AG10803 (cell line): Measurements from ENCODE around the gene CABLES2.

Source experiments
- DNase-seq: peaks from one replicate; pipeline ENCODE4 v3.0.0; 2010; ENCODE audit warnings: low read depth
- H3K4me3 ChIP-seq: 2 replicates; pipeline ENCODE4 v1.5.1; 2011; ENCODE audit warnings: mild to moderate bottlenecking, low read length, control low read depth
- TF ChIP-seq, protein P1 (sequence below): conservative IDR thresholded peaks from 2 replicates; pipeline ENCODE4 v1.5.1; 2011; ENCODE audit warnings: mild to moderate bottlenecking, low read length, control low read depth, inconsistent platforms

Gene CABLES2

DNA sequence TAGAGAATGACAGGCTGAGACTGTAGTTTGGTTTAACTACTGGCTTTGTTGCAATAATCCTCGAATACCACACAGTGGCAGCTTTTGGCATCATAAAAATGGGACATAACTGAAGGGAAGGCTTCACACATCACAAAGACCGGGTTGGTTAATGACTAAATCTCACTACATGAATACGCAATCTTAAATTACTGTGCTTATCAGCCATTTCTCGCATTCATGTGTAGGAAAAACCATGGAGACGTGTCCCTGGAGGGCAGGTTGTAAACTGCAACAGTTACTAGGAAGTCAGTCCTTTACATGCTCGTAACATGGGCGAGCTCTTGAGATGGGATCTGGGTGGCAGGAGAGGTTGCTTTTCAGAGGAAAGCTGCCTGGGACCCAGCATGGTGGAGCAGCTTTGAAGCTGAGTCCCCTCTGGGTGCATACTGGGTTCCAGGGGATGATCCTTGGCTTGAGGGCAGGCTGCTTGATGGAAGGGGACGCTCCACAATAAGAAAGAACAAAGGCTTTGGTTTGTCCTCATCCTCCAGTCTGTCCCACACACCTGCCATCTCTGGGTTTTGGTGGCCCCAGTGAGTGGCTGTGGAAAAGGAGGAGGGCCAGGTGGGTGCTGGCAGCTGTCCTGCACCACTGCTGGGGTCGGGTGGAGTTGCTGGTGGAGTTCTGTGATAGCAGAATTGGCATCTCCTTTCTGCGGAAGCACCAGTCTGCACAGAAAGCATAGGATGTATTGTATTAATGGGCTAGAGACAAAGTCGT is 18.1 kb downstream of the CABLES2 start:
- no peak overlapping the region for H3K4me3 ChIP-seq
- DNase-seq, result no peak

DNA sequence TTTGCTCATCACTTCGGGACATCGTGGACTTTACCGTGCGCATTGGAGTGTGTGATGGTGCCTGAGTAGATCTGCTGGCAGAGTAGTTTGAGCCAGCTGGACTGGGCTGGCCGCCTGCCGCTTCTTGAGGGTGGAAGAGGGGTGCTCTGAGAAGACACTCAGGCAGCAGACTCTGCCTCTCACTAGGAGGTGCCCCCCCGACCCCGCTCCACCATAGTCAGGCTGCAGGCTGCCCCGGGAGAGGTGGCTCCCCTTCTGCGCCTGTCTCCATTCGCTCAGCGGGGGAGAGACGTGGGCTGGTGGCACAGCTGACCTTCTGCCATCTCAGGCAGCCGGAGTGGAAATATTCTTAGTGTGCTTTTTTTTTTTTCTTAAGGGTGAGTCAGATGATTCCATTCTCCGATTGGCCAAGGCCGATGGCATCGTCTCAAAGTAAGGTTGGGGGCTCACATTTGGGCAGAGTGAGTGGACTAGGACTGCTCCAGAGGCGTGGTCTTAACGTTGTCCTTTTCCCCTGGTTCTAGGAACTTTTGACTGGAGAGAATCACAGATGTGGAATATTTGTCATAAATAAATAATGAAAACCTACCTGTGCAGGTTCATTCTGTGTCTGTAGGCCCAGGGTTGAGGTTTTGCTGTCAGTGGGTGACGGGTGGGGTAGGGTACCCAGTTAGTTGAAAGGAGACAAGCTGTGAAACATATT is 19.0 kb downstream of the CABLES2 start:
- no peak for DNase-seq
- peak overlapping the region; percentile 97 for H3K4me3 ChIP-seq
- TF ChIP-seq, protein P1, sequence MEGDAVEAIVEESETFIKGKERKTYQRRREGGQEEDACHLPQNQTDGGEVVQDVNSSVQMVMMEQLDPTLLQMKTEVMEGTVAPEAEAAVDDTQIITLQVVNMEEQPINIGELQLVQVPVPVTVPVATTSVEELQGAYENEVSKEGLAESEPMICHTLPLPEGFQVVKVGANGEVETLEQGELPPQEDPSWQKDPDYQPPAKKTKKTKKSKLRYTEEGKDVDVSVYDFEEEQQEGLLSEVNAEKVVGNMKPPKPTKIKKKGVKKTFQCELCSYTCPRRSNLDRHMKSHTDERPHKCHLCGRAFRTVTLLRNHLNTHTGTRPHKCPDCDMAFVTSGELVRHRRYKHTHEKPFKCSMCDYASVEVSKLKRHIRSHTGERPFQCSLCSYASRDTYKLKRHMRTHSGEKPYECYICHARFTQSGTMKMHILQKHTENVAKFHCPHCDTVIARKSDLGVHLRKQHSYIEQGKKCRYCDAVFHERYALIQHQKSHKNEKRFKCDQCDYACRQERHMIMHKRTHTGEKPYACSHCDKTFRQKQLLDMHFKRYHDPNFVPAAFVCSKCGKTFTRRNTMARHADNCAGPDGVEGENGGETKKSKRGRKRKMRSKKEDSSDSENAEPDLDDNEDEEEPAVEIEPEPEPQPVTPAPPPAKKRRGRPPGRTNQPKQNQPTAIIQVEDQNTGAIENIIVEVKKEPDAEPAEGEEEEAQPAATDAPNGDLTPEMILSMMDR, result no peak

More for the DNA sequence above, 18.1 kb downstream of the CABLES2 start:
- TF ChIP-seq, protein P1, result no peak

DNA sequence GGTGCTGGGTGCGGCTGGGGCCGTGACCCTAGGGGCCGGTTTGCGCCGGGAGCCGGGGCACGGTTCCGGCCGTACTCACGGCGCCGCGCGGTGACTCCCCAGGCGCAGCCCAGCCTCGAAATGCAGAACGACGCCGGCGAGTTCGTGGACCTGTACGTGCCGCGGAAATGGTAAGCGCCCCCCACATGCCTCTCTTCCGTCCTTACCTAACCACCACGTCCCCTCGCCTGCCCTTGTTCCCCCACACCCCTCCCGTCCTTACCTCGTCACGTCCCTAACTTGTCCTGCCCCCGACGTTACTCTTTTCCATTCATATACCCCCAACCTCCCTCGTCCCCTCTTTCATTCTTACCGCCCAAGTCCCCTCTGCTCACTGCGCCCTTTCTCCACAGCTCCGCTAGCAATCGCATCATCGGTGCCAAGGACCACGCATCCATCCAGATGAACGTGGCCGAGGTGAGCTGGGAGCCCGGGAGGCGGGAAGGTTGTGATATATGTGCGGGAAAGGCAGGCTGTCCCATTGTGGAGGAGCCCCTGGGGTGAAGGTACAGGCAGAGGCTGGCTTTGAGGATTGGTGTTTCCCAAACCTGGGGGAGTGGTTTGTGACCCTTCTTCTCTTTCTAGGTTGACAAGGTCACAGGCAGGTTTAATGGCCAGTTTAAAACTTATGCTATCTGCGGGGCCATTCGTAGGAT is 19.7 kb downstream of the CABLES2 start:
- TF ChIP-seq, protein P1, result no peak
- DNase-seq, result no peak
- peak overlapping the region; percentile 97 for H3K4me3 ChIP-seq

DNA sequence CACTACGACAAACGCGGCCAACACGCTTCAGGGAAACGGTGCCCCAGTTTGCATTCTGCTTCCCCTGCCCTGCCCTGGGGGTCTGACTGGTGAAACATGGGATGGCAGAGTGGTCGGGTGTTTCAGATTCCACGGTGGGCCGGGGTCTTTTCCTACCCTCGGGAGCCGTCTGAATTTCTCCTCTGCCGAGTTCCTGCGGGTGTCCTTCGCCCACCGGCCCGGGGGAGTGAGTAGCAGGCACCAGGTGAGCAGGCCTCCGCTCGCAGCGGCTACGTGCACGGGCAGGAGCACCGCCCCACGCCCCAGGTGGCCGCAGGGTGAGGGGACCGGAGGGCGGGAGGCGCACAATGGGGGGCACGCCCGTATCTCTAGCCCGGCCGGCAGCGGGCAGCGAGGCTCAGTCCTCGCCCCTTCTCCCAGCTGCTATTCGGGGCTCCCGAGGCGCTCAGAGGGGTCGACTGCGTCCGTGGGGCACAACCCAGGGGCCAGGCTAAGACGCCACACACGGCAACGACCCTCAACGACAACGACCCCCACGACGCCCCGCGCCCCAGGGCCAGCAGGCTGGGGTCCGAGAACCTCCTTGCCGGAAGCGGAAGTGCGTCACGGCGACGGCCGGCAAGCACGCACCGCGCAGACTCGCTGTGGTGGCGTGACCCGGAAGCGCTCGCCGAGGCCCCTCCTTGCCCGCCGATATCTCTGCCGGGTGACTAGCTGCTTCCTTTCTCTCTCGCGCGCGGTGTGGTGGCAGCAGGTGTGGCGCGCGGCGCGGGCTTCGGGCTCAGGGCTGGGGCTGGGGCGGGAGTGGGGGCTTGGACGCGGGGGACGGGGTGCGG is 20.5 kb downstream of the CABLES2 start, which contains the start of gene RPS21:
Gene RPS21 (plus strand): TSS at position 721 of the 836 bp plus-strand sequence. CDS start 236 bp downstream, outside the sequence.
- TF ChIP-seq, protein P1, result no peak

DNA sequence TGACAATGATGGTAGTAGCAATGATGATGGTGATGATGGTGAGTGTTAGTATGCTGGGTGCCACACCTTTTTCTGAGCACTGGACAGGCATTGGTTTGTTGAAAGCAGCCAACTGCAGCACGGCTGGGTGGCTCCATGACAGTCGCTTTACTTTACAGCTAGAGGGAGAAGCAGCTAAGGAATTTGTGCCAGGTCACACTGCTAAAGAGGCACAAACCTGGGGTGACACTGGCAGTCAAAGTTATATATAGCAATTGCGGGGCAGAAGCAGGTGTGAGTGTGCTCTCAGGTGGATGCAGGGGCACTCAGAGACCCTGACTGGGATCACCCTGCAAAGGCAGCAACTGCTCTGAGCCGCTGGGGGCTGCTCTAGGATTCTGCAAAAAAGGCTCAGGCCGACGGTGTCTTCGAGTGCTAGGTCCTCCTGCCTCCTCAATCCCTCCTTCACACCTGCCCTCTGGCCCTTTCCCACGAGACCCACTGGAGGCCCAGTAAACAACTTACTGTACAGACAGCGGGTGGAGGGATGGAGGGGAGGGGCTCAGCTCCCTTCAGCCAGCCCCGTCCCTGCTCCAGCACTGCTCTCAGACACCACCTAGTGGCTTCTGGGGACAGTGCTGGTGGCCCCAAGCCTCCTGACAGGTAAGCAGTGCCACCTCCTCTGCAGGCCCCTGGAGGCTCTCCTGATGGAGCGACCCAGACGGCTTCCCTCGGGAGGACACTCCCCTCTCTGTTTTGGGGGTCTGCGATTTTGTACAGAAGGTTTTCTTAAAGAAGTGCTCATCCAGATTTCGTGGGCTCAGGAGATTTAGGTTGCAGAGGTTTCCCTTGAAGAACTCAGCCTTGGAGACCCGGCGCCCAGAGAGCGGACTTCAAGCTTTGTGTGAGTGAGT is 24.5 kb downstream of the CABLES2 start:
- H3K4me3 ChIP-seq, result no peak overlapping the region
- peak; percentile 58 for DNase-seq
- TF ChIP-seq, protein P1, result peak; percentile 78

More for the DNA sequence above, 20.5 kb downstream of the CABLES2 start, which contains the start of gene RPS21:
- DNase-seq, result peak; percentile 85
- peak within 1 kb of the TSS; percentile 97 for H3K4me3 ChIP-seq
